NCI-H1694 (cell line): ENCODE data around the gene TPCN1.

Experiments used
- DNase-seq: peaks from one replicate; lab custom pipeline; 2025; lab: John Stamatoyannopoulos, UW

The TPCN1 gene

DNA sequence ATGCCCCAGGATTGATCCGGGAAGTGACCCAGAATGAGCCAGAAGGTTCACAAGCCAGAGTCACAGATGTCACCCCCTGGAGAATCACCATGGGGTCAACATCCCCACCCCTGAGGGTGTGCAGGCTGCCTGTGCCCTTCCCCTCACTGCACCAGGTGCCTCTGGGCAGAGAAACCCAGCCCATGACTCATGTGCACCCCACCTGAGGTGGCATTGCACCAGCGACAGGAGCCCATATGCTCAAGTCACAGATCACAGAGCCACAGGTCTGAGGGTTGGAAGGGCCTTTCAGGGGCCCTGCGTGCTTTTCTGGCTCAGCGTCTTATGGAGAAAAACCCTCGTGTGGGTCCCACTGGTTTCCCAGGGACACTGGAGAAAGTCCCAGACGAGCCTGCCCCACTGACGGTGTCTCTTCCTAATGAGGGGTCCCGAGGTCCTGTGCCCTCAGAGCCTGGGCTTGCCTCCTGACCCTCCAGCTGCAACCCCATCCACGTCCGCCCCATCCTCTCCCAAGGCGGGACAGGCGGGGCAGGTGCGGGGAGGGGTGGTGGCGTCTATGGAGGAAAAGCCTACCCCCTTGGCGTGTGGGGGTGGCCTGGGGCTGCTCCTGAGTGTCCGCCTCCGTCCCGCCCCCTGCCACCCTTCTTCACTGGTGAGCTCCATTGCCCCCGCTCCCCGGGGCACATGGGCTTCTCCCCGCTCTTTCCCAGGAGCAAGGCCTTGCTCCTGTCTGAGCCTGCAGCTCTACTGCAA, 66.1 kb downstream of the TPCN1 start:
- DNase-seq = no peak

DNA sequence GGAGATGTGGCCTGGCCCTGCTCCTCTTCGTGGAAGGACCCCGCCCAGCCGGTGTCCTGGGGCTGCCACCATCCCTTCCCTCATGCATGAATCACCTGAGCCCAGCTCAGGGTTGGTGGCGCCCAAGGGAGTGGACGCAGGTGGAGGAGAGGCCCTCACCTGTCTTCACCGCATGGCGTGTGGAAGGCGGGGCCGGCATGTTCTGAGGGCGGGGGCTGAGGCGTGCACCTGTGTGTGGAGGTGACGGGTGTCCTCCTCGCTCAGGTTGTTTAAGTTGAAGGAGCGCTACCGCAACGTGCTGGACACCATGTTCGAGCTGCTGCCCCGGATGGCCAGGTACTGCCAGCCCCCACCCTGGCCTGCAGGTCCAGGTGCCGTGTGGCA, 66.6 kb downstream of the TPCN1 start:
- no peak for DNase-seq

- no peak for DNase-seq
Measured at GRCh38 chr12:113289361-113289760, 68.1 kb downstream of the TPCN1 start.

DNA sequence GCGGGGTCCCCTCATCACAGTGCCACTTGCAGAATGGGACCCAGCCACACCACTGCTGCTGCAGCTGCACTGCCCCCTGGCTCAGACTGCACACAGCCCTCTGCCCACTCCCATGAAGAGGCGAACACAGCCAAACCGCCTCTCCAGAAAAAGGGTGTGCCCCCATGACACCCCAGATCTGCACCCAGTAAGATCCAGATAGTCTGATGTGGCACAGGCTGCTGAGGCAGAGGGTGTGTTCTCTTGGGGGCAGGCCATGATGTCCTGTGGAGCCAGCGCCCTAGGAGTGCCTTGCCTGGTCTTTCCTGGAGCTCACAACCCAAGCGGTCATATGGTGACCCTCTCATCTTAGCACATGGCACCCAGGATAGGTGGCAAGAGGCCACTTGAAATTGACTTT, 69.2 kb downstream of the TPCN1 start:
- DNase-seq = no peak

- DNase-seq = no peak
Measured at GRCh38 chr12:113291586-113291985, 70.3 kb downstream of the TPCN1 start.

GRCh38 chr12:113292091-113292490, 70.8 kb downstream of the TPCN1 start:
- no peak for DNase-seq

- no peak for DNase-seq
Measured at GRCh38 chr12:113292547-113292946, 71.3 kb downstream of the TPCN1 start.

GRCh38 chr12:113293100-113293499, 71.8 kb downstream of the TPCN1 start:
- DNase-seq = no peak

- DNase-seq = no peak
Measured at GRCh38 chr12:113295886-113296556, 74.8 kb downstream of the TPCN1 start.

DNA sequence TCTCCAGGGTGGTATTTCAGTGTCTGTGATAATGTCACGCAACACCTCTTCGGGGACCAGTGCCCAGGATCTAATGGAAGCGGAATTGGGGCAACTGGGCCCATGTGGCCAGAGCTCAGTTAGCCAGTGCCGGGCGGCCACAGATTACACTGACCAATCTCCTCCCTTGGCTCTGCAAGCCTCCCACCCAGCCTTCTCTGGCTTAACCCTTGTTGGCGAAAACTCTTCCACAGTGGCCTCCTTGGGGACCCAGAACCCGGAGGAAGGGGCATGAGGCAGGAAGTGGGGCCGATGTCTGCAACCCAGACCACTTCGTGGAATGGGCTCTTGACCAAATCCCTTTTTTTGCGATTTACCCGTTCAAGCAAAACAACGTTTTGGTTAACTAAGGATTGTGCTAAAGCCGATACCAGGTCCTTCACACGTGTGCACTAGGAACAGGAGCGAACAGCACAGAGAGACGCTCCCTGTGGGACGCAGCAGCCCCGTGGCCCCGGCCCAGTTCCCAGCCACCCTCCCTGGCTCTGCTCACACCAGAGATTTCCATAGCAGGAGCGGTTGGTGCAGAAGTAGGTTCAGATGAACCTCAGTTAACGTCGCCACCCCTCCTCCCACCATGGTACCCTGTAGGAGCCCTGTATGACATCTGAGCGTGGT, 75.4 kb downstream of the TPCN1 start:
- no peak for DNase-seq

- DNase-seq = no peak
Measured at GRCh38 chr12:113297214-113297587, 75.9 kb downstream of the TPCN1 start.

- DNase-seq = no peak
Measured at GRCh38 chr12:113297621-113298471, 76.6 kb downstream of the TPCN1 start.

- DNase-seq = no peak
Measured at GRCh38 chr12:113298472-113298817, 77.2 kb downstream of the TPCN1 start.

GRCh38 chr12:113298861-113299545, 77.7 kb downstream of the TPCN1 start:
- DNase-seq = peak; percentile 80

DNA sequence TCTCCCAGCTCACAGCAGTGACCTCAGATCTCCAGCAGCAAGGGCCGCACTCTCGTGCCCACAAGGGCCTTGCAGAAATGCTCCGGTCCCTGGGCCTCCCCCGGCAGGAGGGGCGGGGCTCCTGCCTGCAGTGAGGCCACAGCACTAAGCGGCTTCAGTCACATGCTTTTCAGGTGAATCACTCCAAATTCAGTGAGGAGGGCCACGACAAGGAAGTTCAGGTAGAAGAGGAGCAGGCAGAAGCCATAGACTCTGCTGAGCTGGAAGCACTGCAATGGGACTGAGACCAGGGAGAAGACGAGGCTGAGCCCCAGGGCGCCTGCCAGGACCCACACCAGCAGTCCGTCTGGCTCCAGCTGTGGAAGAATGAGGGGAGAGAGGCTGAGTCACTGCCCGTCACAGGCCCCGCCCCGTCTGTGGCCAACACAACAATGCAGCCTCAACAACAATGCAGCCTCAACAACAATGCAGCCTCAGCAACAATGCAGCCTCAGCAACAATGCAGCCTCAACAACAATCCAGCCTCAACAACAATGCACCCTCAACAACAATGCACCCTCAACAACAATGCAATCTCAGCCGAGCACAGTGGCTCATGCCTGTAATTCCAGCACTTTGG, 78.5 kb downstream of the TPCN1 start:
- no peak for DNase-seq

DNA sequence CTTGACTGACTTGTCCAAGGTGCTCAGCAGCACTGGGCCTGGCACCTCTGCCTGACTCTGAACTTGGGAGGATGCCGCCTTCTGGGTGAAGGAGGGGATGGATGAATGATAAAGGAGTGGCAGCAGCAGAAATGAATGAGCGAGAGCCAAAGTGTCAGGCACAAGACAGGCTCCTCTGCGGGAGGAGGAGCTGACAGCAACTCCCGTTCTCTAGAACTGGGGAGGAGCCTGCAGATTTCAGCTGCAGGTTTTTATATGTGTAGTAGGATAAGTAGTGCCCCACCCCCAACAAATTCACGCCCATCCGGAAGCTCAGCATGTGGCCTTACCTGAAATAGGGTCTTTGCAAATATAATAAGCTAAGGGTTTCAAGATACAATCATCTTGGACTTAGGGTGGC, 80.5 kb downstream of the TPCN1 start:
- no peak for DNase-seq

DNA sequence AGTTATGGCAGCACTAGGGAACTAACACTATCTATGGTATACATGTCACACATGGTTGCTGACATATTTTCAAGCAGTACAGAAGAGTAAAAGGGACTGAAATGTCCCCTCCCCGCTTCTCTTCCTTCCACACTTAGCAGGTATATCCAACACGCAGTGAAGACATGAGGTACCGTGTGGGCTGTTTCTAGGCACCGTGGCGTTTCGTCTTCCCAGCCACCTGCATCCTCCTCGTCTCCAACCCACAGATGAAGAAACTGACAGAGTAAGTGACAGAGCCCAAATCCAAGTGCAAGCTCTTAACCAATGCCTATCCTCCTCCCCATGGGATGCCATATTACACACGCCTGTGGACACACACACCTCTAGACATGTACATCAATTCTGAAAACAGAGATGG, 81.2 kb downstream of the TPCN1 start:
- no peak for DNase-seq

DNA sequence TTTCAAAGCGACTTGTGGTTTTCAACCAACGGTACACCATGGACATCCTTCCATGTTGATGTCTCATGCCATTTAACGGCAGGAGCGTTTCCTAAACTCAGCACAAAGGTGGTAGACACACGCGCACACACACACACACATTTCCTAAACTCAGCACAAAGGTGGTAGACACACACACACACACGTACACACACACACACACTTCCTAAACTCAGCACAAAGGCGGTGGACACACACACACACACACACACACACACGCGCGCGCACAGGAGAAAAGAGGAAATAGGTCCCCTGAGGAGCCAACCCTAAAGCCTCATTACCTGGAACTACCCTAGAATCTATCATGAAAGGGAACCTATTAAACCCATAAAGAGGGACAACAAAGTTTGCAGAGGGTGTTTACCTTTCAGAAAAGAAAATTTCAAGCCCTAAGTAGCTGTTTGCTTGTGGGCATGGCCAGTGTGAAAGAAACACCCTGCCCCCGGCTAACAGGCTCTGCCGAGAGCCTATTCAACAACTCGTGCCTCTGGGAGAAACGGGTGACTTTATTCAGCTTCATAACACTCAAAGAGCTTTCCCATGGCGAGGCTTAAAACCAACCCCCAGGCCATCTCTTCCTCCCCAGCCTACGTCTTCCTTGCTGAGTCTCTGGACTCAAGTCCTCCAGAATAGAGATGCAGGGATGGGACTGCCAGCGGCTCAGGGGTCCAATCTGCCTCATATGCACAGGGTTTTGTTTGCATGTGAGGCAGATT, 81.8 kb downstream of the TPCN1 start:
- no peak for DNase-seq

GRCh38 chr12:113305281-113305856, 84.1 kb downstream of the TPCN1 start:
- DNase-seq = peak; percentile 68

- no peak for DNase-seq
Measured at GRCh38 chr12:113306382-113306781, 85.1 kb downstream of the TPCN1 start.
